GM18526 (cell line): Measurements from ENCODE around the gene ARMH2.

Experiments used
- POLR2A ChIP-seq: IDR thresholded peaks from 3 replicates; pipeline ENCODE4 v1.6.1; 2011; ENCODE audit not compliant: insufficient read length; ENCODE audit errors: extremely low read depth

Gene ARMH2

DNA sequence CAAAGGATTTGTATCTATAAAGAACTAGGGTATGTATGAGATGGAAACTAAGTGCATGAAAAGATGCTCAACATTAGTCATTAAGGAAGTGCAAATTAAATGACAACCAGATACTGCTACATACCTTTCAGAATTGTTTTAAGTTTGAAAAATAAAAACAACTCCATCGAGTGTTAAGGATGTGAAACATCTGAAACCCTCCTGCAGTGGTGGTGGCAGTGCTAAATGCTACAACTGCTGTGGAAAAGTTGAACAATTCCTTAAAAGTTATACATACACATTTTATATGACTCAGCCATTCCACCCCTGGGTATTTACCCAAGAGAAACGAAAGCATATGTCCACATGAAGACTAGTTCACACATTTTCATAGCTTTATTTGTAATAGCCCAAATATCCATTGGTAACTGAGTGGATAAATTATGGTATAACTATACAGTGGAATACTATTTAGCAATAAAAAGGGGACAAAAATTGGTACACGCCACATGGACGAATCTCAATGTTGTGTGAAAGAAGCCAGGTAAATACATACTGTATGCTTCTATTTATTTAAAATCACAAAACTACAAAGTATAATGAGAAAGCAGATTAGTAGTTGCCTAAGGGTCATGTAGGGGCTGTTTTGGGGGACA is 10.6 kb downstream of the ARMH2 start:
- no peak for TF ChIP-seq POLR2A

DNA sequence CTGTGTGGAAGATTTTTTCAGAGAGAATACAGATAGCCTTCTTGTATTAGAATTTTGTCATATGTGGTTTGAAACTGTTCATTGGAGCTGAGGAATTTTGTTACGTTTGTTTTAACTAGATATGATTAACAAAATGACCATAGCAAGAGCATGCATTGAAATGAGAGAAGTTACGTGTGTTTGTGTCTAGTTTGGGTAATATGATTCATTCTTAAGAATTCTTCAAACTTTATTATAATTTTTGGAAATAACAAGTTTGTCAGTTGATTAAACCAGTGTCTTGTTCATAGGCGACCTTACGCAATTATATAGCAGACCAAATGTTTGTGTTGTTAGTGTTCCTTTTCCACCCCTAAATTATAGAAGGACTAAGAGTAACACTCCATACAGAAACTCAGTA is 18.5 kb downstream of the ARMH2 start:
- TF ChIP-seq POLR2A: no peak

DNA sequence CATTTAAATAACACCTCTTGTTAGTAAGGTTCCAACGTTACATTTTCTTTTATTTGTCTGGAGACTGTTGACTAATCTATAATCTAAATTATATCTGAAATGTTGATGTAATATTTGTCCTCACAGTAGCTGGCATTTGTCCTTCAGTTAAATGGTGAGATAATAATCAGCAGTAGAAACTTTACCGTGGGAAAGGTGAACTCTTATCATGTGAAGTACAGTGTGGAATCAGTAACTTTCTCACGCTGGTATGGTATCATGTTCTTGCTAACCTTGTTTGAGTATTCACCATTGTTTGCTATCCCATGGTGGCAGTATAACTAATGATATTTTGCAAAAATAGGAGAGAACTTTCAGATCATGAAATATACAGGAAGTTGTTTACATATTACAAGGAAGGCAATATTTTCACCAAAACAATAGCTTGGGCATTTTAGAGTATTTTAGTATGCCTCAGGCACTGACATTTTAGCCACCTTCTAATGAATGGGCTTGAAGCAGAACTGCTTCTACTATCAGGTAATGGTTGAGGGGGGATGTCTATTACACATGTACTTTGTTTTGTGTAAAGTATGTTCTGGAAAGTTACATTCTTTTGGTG is 19.2 kb downstream of the ARMH2 start:
- no peak for TF ChIP-seq POLR2A

DNA sequence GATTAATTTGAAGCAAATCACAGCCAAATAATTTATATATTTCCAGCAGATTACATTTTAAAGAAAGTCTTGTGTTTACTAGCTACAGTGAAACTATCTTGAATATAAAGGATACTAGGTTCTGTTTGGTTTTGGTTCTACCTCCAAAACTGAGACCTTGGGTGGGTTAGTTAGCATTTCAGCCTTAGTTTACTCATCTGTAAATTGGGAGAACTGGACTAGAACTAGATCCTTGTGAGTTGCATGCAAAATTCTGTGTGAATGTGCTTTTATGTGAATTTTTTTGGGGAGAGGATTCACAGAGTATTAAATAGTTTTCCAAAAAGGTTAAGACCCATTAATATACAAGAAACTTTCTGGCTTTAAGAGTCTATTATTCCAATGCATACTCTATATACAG is 19.8 kb downstream of the ARMH2 start:
- TF ChIP-seq POLR2A: no peak

DNA sequence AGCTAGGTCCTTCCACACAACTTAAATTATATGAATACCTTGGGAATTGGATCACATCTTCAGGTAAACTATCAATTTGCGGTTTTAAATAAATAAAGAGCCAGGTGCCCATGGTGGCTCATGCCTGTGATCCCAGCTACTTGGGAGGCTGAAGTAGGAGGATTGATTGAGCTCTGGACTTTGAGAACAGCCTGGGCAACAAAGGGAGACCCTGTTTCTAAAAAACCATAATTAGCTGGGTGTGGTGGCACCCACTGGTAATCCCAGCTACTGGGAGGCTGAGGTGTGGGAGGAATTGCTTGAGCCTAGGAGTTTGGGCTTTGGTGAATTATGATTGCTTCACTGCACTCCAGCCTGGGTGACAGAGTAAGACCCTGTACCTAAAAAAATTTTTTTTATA is 20.6 kb downstream of the ARMH2 start:
- no peak for TF ChIP-seq POLR2A

DNA sequence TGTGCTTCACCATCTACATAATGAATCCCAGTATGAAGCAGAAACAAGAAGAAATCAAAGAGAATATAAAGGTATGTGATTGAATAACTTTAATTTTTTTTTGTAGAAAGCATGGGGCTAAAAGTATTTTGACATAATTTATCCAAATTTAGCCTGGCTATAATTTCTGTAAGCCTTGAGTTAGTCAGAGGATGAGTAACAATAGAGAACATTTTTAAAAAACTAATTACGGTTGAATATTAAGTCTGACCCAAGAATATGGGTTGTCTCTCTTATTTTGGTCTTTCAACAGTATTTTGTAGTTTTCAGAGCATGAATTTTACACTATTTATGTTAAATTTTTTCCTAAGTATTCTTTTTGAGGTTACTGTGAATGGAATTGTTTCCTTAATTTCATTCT is 21.5 kb downstream of the ARMH2 start:
- TF ChIP-seq POLR2A: no peak

DNA sequence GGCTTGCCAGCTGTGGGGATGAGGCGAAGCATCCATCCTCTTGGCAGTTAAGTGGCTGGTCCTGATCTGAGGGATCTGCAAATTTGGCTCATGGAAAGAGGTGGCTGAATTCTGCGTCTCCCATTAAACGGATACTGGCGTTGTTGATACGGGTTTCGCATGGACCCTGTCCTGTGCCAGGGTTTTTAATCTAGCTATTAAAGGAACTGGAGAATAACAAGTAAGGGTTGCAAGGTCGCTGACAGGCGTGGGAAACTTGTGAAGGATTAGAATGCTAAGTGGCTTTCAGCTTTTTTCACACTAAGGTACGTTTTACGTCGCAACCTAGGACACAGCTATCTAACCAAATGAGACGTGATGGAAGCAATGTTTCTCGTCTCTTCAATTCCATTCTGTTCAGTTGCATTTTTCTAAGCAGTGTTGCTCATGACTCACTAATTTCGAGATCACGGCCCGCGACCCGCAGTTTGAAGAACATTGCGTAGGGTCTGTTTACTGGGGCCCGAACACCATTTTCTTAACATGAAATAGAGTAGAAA is 23.1 kb downstream of the ARMH2 start:
- no peak for TF ChIP-seq POLR2A

DNA sequence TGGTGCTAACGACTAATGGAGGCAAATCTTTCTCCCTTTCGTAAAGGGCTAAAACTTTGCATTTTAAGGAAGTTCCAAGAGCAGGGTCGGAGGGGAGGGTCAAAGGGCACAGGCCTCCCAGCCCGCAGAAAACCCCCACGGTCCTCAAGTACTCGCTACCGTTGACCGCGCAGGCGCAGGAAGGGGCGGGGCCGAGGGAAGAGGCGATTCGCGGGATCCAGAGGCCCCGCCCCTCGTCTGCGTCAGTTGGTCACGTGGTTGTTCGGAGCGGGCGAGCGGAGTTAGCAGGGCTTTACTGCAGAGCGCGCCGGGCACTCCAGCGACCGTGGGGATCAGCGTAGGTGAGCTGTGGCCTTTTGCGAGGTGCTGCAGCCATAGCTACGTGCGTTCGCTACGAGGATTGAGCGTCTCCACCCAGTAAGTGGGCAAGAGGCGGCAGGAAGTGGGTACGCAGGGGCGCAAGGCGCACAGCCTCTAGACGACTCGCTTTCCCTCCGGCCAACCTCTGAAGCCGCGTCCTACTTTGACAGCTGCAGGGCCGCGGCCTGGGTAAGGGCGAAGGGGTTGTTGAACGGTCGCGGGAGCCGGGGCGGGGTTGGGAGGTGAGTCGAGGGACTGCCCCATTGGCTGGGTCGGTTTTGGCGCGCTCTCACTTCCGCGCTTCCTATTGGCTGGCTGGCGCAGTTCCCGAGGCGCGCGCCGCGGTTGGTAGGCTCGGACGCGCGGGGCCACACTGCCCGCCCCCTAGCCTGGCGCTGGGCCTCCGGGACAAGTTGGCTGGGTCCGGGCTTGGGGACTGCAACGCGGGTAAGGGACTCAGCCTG is 23.8 kb downstream of the ARMH2 start, which contains the start of gene GMNN:
GMNN (plus strand) TSS at position 242 of the 824 bp plus-strand sequence. CDS start 2,310 bp downstream, outside the sequence.
- peak; percentile 94 for TF ChIP-seq POLR2A

DNA sequence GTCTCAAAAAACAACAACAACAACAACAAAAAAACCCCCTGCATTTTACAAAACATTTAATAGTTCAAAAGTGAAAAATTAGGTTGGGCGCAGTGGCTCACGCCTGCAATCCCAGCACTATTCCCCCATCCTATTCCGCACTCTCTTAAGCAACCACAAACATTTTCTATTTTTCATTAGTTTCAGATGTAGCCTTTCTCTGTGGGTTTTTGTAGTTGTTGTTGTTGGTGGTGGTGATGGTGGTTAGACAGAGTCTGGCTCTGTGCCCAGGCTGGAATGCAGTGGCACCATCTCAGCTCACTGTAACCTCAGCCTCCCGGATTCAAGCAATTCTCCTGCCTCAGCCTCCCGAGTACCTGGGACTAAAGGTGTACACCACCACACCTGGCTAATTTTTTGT is 30.4 kb downstream of the ARMH2 start:
- no peak for TF ChIP-seq POLR2A

DNA sequence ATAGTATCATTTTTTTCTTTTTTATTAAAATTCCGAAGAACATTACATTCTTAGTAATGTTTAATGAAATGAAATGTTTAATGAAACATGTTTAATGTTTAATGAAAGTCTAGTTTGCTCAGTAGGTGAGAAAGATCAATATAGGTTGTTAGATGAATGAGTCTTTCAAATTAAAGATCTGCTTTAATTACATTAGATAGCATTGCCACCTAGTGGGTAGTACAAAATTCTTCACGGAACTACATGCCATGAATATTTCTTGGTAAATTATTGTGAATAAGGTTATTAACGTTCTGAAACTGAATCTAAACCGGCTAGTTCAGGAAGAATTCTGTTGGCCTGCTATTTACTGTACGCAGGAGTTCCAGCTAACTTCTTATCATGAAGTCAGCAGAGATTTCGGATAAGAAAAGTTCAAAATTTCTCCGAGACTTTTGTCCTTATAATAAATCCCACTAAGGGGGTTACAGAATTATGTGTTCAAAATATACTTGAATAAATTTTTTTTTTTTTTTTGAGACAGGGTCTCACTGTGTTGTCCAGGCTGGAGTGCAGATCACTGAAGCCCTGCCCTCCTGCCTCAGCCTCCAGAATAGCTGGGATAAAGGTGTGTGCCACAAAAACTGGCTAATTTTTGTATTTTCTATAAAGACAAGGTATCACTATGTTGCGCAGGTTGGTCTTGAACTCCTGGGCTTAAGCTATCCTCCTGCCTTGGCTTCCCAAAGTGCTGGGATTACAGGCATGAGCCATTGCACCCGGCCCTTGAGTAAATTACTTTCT is 31.8 kb downstream of the ARMH2 start:
- TF ChIP-seq POLR2A: no peak

DNA sequence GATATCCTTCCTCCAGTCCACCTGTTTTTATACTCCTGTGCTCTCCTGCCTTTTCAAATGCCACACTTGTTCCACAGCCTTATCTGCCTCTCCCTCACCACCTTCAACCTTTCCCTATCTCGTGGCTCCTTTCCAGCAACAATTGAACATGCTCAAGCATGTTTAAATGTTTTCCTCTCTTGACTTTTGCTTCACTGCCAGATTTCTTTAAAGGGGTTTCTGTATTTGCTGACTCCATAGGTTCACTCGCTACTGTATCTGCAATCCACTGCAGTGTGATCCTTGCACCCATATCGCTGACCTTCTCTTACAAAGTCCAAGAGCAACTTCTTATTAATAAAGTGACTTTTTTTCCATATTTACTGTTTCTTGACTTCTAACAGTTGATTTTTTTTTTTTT is 35.1 kb downstream of the ARMH2 start:
- no peak for TF ChIP-seq POLR2A

DNA sequence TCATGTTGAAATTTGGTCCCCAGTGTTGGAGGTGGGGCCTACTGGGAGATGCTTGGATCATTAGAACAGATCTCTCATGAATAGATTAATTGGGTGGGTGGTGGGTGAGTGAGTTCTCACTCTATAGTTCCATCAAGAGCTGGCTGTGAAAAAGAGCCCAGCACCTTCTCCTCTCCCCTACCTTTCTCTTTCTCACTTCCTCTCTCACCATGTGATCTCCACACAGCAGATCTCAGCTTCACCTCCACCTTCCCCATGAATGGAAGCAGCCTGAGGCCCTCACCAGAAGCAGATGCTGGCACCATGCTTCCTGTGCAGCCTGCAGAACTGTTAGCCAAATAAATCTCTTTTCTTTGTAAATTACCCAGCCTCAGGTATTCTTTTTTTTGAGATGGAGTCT is 36.9 kb downstream of the ARMH2 start:
- no peak for TF ChIP-seq POLR2A

DNA sequence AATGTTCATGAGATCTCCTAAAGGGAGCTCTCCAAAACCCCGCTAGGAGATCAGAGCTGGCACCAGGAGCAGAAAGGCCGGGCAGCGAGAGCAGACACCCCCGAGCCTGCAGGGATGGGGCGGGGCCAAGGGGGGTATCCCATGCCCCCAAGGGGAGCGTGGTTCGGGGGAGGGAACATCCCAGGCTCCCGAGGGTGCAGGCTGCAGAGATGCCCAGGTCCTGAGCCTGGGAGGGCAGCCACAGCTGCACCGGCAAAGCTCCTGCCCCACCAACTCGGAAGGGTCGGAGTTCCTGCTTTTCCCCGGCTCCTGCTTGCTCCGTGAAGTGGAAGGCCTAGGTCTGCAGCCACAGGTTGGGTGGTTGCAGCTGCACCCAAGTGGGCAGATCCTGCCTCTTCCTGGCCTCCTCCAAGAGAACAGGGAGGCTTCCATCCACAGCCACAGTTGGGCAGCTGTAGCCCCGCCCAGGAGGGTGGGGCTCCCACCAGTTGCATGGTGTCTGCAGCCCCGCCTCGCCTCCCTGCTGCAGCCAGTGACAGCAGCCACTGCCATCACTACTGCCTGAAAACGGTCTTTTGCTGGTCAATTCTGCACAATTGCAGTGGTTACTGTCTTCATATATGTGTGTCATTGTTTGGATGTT is 37.4 kb downstream of the ARMH2 start:
- TF ChIP-seq POLR2A: no peak

DNA sequence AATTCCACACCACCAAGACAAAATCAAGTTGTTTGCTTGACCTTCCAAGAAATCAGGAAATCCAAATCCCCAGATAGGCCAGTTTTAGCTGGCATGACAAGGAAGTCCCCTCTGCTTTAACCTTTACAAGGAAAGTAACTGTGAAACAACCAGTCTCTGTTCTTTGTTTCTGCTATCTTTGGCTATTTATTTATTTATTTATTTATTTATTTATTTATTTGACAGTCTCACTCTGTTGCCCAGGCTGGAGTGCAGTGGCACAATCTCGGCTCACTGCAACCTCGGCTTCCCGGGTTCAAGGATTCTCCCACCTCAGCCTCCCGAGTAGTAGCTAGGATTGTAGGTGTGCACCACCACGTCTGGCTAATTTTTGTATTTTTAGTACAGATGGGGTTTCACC is 38.5 kb downstream of the ARMH2 start:
- no peak for TF ChIP-seq POLR2A

DNA sequence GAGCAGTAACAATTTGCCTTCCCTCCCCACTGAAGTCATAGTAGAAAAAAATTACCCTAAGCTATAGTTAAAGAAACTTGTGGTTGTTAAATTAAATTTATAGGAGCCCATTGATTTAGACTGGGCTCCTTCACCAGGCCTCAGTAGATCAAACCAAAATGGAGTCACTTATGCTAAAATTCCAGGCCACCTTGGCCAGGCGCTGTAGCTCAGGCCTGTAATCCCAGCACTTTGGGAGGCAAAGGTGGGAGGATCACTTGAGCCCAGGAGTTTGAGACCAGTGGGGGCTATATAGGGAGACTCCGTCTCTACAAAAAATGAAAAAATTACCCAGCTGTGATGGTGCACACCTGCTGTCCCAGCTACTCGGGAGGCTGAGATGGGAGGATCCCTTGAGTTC is 39.0 kb downstream of the ARMH2 start:
- no peak for TF ChIP-seq POLR2A

DNA sequence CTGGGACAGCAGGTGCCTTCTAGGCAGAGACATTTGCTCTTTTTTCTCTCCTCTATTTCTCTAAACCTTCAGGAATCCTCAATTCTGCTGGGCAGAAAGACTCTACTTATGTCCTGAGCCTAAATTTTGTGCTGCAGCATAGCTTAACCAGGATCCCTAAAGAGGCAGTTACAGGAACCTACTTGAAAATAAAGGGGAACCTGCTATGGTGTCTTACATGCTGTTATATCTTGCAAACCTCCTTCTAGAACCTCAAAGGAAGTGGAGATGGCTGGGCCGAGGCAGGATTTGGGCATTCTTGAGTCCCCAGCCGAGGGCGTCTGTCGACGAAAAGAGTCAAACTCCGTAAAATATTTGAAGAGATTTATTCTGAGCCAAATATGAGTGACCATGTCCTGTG is 41.1 kb downstream of the ARMH2 start:
- no peak for TF ChIP-seq POLR2A
